Activated naive CD8-positive, alpha-beta T cell treated with anti-CD3 and anti-CD28 coated beads, Interleukin-2, amount 50 U/mL, for 16 hours (primary cell): ENCODE data around the gene DLG2.

Experiments used
- DNase-seq: peaks from one replicate; pipeline ENCODE4 v3.0.0-alpha.2; 2020; ENCODE audit warnings: low read depth, low spot score

The DLG2 gene

DNA sequence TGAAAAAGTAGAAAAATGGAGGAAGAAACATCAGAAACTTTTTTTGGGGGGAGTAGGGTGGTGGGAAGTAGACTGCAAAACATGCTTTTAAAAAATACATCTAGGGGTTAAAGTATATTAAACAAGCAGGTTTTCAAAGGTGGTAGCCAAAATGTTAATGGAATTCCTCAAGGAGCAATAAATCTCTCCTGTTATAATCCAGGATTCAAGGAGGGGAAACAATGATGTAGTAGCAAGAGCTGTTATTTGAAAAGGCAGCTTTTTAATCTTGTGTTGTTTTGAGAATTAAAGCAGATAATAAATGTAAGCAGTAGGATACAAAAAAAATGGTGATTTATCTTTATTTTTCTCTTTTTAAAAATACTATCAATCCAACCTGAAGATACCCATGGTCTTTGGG is 1604.4 kb downstream of the DLG2 start:
- DNase-seq = no peak

DNA sequence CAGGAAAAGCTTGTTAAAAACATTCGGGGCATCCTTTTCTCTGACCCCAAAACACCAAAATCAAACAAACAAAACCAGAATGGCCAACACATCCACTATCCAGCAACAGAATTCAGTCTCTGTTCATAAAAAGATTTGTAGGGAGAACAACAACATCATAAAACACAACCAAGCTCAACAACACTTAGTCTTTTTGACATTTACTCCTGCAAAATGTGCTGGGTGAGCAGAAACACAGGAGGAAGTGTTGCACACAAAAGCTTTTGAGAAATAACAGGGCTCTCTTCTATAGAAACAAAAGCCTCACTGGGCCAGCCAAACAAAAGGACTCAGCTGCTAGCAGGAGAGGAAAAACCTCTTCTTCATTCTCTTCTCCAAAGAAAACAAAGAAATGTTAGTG is 1604.9 kb downstream of the DLG2 start:
- DNase-seq = no peak

DNA sequence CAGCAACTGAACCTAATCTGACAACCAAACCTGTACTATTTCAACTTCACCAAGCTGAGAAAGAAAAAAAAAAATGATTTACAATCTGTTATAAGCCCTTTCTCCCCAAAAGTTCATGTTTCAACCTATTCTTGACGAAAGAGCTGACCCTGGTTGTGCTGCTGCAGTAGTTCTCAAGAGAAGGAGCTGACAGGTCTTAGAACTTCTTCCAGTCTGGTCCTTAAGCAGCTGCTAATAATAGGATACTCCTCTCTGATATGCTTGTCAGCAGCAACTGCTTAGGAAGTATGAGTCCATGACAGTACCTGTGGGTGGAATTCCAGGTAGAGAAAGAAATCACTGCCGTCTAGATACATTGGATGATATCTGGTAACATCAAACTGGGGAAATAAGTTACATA is 1605.9 kb downstream of the DLG2 start:
- no peak for DNase-seq

DNA sequence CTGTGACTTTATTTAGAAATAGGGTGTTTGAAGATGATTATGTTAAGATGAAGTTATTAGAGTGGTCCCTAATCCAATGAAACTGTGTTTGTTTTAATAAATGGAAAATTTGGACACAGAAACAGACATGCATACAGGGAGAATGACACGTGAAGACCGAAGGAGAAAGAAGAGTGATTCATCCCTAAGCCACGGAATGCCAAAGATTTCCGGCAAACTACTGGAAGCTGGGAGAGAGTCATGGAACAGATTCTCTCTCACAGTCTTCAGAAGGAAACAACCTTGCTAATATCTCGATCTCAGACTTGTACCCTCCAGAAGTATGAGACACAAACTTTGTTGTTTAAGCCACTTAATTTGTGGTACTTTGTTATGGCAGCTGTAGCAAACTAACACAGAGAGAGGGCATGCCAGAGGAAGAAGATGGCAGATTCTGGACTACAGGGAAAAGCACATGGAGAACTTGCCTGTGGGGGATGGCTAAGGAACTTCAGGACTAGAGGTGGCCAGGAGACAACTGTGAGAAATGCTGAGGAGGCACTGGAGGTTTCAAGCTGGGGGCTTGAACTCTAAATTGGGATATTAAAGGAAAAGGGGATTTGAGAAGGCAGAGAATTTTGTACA is 1607.5 kb downstream of the DLG2 start:
- DNase-seq = no peak

DNA sequence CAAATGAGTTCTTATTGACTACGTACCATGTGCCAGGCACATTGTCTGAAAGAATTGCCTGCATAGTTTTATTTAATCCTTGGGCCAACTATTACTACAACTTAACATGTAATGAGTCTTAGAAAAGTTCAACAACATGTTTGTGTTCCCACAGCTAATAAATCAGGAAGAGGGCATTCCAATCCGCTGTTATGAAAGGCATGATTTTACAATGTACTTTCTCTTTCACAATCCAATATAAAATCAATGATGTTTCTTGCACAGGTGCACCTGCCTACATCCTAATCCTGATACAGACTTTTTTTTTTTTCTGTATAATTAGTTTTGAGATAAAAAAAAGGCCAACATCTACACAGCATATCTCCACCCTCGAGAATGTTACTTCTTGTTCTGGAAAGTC is 1612.6 kb downstream of the DLG2 start:
- no peak for DNase-seq

DNA sequence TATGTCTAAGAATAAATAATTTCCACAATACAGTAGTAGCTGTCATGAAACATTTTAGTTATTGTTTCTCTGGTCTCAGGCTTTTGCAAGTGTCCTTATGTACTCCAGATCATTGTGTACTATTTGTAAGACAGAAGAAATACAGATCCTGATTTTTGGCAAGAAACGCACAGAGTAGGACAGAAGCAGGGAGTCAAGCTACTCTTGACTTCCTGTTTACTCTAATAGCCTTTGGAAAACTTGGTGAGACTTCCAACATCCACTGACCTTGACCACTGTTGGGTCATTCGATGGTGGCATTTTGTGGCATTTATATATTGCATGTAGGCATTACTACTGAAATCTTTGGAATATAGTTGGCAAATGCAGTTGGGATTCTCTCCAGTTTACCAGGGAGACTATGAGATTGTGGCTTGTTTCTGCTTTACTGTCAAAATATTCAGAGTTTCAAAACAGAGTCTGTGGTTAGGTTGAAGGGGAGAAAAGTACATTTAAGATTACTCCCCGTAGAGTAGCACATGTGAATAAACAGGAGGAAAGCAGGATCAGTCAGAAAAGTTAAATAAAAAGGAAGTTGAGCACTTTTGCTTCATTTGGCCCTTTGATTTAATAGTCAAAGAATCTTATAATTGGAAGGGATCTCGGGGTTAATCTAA is 1614.8 kb downstream of the DLG2 start:
- no peak for DNase-seq

DNA sequence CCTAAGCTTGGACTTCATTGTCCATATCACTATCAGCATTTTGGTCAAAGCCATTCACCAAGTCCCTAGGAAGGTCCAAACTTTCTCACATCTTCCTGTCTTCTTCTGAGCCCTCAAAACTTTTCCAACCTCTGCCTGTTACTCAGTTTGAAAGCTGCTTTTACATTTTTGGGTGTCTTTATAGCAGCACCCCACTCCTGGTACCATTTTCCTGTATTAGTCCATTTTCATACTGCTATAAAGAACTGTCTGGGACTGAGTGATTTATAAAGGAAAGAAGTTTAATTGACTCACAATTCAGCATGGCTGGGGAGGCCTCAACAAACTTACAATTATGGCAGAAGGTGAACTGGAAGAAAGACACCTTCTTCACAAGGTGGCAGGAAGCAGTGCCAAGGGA is 1624.0 kb downstream of the DLG2 start:
- DNase-seq = no peak

DNA sequence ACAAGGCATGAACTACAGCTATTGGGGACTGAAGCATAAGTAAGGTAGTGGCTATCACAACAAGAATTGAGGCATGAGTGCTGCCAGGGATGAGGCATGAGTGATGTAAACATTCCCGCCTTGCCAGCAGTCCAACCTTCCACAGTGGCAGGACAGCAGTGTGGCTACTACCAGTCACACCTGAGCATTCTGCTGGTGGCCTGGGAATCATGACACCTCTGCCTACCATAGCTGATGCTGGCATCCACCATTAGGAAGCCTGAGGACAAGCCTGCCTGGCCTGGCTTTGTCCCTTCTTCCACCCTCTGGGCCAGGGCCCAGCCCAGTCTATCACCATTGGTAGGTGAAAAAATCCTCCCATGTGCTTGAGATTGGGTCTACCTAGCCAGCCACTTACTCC is 1628.2 kb downstream of the DLG2 start:
- no peak for DNase-seq

DNA sequence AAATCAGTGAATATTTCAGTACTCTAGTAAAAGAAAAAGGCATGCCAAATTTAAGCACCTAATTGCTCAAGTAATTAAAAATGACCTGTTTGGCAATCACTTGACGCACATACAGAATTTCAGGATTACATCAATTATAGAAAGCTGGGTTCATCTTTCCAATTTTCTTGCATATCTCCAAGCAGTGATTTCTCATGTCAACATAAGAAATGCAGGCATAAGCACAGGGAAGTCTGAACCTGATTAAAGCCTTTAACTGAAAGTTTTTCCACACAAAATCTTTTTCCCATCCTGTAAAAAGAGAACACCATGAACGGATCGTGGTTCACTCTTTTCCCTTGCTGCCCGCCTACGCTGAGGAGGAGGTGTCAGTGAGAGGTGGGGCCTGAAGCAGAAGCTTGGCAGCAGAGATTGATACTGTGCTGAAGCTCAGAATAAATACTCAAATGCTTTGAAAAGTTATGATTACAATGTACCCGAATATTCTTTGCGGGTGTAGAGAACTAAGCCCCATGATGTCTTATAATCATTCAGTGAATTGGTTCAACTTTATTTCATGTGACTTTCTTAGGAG is 1636.9 kb downstream of the DLG2 start:
- DNase-seq = no peak

DNA sequence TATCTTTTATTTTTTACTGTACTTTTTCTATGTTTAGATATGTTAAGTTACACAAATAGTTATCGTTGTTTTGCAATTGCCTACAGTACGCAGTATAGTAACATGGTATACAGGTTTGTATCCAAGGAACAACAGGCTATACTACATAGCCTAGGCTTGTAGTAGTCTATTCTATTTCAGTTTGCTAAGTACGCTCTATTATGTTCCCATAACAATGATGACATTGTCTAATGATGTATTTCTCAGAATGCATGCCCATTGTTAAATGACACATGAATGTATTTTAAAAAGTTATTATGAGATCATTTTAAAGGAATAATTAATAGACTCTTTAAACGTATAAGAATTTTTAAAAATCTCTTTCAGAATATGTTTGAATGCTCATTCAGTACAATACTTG is 1644.3 kb downstream of the DLG2 start:
- no peak for DNase-seq

DNA sequence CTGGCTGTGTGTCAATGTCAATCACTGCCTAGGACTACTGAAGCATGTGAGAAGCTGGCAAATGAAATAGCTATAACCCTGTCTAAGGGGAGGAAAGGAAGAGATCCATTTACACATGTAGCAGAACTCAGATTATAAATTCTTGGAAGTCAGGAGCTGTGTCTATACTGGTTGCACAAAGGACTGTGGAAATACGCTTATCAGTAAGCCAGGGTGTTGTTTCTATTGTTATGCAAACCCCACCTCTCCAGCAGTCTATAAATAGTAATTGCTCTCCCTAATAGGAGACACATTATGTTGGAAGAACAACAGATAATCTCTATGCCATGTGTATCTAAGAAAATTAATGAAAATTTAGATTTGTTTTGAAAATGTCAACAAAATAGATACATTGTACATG is 1647.6 kb downstream of the DLG2 start:
- no peak for DNase-seq

DNA sequence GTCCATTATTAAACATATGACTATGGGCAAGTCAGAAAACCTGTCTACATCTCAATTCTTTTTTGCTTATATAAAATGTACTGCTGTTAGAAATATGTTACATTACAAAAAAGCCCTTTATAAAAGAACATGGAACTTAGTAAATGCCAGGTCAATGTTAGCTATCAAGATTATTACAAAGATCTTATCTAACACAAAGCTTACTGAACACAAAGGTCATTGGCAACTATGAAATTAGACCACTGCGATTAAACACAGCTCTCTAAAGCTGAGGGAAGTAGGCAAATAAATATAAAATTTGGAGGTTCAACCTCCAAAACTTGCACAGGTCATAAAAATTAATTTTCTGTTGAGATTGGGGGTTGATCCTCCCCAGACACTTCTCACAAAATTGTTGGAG is 1648.2 kb downstream of the DLG2 start:
- DNase-seq = no peak

DNA sequence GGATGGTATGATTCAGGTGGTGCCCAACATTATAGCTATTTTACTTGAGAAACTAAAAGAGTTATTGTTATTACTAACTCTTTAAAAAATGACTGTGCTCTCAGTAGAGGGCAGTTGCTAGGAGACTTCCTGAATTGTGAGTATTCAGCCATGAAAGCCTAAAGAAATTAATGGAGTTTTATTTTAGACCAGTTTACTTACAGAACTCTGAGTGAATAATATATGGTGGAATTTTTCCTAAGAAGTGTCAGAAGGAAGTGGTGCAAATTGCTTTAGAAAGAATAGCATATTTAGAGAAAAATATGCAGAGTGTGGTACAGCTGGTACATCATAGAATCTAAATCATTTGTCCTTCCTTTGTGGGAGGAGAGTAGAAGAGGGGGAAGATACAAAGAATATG is 1651.1 kb downstream of the DLG2 start:
- DNase-seq = no peak

DNA sequence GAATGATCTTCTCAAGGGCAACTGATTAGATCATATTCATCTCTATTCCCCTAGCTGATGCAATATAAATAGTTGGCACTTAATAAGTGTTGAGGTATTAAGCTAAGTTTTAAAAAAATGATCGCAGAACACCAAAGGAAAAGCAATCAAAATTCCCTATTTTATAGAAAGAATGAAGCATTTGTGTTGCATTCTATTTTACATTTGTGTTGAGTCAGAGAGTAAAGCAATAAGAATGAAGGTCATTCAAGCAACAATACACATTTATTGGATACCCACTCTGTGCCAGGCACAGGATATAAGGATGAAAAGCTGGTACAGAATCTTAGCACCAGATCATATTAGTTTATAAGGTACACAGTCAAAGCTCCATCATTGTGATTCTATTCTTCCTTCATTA is 1654.6 kb downstream of the DLG2 start:
- DNase-seq = no peak

DNA sequence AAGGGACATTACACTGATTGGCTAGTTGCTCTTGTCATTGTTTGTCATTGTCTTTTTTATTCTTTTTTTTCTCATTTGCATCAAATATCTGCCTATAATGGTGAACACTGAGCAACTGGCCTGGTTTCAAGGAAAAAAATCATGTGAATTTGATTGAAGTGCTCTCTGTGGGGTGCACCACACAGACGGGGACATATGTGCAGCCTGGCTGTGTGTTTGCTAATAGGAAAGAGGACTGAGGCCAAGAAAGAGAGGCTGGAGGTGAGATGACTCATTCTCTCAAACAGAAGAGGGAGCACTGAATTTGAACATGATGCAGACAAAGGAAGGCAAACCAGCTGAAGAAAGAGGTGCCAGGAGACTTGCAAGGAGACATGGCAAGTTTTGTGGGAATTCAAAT is 1656.1 kb downstream of the DLG2 start:
- no peak for DNase-seq

DNA sequence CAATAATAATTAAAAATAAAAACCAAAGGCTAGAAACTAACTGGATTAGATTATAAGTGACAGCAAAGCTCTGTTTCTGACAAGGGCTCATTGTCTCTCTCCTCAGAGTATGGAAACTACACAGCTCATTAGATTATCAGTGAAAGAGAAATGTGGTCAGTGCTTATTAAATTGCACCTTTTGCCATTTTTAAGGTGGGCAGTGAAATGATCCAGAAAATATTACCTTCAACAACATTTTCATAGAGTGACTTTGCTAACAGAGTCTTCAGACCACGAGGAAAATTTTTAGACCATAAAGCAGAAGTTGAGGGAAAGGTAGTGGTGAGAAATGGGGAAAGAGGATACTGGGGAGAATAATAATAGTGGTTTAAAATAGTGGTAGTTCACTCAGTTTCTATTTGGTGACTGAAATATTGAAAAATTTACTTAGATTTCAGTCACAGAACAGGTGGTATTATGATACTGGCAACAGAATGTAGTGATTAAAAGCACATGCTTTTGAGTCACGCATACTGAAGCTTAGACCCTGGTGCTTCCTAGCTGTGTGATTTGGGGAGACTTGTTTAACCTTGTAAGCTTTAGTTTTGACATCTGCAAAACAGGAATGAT is 1657.0 kb downstream of the DLG2 start:
- DNase-seq = no peak

DNA sequence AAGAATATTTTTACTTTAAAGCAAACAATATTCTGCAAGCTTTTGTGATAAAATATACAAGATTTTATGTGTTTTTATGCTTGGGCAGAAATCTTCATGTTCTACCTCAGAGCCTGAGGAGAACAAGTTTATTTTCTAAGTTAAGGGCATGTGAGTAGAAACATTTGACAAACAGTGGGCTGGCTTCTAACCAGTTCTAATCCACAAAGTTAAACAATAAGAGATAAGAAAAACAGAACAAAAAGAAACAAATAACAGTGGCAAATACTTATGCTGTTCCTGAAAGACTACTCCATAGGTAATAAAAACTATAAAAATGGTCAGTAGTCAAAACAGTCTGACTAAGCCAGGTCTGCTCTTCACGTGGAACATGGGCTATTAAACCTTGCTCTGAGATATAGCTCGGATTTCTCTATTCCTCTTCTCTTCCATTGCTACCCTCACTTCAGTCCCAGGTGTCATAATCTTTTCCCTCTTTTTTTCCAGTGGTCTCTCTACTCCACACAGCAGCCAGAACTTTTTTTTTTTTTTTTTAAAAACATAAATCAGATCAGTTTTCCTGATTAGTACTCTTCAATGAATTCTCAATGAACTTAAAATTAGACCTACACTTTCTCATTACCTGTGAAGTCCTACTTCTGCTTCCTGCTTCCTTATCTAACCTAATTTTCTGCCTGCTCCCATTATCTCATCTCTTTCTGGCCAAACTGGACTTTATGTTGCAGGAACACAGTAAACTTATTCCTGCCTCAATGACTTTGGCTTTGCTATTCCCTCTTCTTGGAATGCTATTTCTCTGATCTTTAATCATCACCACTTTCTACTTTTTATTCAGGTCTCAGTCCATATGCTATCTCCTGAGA is 1669.9 kb downstream of the DLG2 start:
- no peak for DNase-seq

DNA sequence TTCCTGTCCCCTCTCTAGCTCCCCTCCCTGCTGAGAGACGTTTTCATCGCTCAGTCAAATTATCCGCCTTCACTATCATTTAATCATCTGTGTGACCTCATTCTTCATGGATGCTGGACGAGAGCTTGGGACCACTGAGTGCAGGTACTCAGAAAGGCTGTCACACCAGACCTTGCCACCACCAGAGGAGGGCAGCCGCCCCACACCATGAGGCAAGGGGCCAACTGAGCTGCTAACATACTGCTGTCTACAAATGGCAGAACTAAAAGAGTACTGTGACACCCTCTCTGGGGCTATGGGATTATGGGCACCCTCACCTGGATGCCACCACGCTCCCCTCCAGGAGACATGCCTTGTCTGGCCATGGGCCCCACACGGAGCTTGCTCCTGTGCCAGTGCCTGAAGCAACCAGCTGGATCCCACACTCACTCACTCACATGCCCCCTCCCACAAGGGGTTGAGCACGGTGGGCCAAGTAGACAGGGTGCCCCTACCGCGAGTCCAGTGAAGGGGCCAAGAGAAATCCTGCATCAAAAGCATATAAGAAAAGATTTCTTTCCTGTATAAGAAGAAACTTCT is 1670.9 kb downstream of the DLG2 start:
- no peak for DNase-seq

DNA sequence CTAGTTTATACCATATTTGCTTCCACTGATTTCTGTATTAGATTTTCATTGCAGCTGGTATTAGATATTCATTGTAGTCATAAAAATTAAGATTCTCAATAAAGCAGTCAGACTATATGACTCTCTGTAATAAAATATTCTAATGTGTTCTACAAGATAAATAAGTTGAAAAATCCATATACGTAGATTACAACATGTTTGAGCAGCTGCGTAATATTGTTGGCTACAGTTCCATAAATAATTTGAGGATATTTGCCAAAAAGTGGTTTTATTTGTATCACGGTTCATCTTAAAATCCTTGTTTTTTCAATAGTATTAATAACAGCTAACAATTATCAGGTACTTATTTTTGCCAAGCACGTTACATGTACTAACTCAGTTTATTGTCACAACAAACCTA is 1672.4 kb downstream of the DLG2 start:
- DNase-seq = no peak

DNA sequence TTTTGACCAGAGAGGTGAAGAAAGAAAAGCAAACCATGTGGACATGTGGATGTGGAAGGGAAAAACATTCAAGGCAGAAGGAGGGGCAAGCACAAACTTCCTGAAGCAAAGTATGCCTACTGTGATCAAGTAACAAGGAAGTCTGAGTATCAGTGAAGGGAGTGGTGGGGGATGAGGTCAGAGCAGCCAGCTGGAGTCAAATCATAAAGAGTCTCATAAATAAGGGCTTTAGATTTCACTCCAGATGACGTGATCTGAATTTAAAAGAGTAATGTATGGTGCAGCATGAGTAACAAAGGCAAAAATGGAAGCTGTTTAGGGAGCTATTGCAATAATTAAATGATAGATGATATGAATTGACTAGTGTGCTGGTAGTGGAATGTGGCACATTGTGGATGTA is 1675.6 kb downstream of the DLG2 start:
- no peak for DNase-seq

DNA sequence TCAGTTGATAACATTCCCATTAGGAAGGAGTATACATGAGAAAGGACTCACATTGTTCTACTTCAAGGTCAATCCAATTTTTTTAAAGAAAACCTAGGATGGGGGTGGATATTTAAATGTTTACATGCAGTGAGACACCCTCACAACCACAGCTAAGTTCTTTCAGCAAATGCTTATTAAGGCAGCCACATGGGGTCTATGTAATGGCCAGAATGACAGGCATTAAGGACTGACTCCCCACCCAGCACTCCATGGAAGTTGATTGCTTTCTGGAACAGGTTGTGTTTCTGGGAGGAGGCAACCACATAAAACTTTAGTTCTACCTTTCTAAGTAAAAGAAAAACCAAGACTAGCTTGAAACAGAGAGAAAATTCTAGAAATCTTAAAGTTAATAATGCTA is 1678.9 kb downstream of the DLG2 start:
- no peak for DNase-seq

DNA sequence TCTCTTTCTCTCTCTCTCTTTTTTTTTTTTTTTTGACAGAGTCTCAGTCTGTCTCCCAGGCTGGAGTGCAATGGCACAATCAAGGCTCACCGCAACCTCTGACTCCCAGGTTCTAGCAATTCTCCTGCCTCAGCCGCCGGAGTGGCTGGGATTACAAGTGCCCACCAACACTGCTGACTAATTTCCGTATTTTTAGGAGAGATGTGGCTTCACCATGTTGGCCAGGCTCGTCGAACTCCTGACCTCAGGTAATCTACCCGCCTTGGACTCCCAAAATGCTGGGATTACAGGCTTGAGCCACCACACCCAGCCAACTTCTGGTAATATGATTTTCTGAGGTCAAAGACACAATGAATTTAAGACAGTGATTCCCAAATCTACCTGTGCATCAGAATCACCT is 1681.2 kb downstream of the DLG2 start:
- no peak for DNase-seq
